Kidney glomerular epithelial cell (primary cell): ENCODE measurements around the gene SDR9C7.
"Not testable (repeated sequence)": the region's sequence is repeated elsewhere in the genome, so short reads cannot be mapped to it uniquely, and the experiment has no call there.

Experiments
- DNase-seq: peaks from one replicate; lab custom pipeline; 2025; lab: John Stamatoyannopoulos, UW

SDR9C7 gene

DNA sequence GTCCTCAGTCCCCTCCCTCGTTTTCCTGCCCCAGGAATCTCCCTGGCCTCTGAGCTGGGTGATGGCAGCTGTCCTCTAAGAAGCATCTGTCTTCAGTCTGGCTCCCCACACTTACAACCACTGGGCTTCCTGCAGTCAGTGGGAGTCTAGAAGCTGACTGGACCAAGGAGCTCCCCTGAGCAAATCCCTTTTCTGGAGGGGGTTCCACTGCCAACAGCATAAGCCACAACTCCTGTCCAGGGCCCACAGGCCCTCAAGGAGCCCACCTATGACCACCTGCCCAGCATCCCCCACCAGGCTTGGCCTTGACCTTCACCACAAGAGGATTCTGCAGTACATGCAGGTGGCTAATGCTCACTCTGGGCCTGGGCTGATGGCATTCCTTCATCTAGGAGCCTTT is 19.1 kb upstream of the SDR9C7 start:
- DNase-seq = no peak

DNA sequence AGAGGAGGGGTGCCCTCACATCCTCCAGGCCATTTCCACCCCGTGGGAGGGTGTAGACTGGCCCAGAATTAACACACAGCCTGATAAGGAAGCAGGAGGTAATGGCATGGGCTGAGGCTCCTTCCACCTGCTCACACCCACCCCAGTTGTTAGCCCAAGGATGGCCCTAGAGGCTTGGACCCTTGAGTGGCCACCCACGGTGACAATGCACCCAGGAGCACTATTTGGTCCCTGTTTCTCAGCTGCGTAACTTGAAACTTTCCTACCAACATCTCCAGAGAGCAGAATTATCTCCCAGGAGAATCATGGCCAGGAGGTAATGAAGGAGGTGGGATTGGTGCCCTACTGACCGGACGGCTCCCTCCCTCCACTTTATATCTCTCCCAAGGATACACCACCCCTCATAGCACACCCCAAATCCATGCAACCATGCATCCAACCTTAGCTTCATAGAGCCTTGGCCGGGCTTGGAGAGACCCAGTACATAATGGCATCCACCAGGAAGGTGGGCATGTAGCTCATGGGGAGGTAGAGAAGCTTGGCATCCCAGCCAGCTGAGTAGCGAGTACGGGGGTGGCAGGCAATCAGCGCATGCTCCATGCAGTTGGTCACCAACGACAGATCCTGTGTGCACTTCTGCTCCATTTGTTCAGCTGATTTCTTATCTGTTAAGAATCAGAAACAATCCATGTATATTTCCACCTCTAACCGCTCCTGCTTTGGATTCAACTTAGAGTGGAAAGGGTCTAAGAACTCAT is 17.6 kb upstream of the SDR9C7 start:
- no peak for DNase-seq

- no peak for DNase-seq
Observed at GRCh38 chr12:56948881-56949280, 14.7 kb upstream of the SDR9C7 start.

GRCh38 chr12:56948457-56948777 is 14.2 kb upstream of the SDR9C7 start:
- DNase-seq = no peak

DNA sequence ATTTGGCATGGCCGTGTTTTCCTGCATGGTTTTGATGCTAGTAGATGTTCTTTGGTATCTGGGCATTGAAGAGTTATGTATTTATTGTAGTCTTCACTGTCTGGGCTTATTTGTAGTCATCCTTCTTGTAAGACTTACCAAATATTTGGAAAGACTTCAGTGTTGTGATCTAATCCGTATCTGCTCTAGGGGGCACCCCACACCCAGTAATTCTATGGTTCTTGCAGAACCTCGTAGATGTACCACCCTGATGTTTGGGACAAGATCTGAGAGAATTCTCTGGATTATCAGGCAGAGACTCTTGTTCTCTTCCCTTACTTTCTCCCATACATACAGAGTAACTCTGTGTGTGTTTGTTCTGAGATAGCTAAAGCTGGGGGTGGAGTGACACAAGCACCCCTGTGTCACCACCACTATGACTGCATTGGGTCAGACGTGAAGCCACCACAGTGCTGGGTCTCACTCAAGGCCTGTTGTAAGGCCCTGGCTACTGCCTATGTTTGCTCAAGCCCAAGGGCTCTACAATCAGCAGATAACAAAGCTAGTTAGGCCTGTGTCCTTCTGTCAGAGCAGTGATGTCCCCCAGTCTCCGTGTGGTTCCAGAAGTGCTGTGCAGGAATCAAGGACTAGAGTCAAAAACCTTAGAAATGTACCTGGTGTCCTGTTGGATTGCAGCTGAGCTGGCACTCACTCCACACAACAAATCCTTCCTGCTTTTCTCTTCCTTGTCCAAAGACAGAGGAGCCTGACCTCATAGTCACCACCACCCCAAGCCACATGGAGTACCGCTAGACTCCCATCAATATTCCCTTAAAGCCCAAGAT is 13.6 kb upstream of the SDR9C7 start:
- no peak for DNase-seq

GRCh38 chr12:56943878-56944277 is 9.7 kb upstream of the SDR9C7 start:
- no peak for DNase-seq

GRCh38 chr12:56943374-56943773 is 9.2 kb upstream of the SDR9C7 start:
- DNase-seq = not testable (repeated sequence)

DNA sequence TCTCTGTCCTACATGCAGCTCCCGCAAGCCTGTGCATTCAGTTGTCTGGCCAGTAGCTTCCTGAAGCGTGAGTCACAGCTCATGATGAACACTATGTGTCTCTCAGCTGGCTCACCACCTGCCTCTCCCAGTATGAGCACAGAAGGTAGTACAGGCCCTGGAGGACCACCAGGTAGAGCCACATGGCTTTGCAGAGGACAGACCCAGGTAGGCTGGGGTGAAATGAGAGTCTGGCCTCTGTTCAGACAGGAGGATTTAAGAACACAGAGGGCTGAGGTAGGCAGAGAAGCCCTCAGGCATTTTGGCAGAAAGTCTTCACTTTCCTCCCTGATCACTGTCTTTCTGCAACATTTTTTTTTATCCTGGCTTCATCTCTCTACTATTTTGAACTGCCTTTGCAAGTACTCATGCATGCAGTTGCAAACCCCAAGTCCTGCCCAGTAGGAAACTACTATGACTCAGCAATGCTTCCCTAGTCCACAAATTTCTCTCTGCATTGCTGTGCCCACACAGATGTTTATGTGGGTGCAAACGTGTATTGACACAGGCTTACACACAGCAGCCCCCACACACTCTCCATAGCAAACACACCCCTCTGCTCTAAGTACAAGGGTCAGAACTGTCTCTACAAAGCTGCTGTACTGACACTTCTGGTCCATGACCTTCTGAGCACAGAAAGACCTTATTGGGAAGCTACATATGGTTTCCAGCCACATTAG is 7.2 kb upstream of the SDR9C7 start:
- peak; percentile 39 for DNase-seq

DNA sequence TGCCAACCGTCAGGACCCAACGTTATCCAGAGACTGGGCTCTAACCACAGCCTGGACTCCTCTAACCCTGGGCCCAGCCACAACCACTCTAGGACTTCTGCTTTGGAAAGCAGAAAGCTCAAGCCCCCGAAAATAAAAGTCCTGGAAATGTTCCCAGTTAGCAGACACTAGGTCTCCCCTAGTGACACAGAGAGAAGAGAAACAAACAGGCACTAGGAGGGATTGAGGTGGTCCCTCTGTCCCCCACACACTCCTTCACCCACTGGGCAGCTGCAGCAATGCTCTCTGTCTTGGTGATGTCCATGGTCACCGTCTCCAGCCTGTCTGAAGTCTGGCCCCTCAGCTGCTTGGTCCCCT is 6.7 kb upstream of the SDR9C7 start:
- not testable (repeated sequence) for DNase-seq

DNA sequence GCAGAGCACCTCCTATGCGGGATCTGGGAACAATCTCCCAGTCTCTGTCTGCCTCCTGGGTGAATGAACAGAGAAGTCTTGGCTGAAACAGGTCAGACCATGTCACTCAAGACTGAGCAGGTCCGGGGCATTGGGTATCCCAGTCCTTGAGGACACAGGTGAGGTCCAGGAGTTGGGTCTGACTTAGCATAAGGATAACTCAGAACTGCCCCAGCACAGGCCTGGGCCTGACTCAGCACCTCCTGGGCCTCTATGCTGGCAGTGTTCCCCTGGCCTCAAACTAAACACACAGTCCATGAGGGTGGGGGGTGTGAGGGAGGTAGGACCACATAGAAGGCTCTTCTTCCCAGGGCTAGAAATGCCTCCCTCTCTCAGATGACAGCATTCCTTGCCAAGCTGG is 1.5 kb upstream of the SDR9C7 start:
- DNase-seq = no peak

DNA sequence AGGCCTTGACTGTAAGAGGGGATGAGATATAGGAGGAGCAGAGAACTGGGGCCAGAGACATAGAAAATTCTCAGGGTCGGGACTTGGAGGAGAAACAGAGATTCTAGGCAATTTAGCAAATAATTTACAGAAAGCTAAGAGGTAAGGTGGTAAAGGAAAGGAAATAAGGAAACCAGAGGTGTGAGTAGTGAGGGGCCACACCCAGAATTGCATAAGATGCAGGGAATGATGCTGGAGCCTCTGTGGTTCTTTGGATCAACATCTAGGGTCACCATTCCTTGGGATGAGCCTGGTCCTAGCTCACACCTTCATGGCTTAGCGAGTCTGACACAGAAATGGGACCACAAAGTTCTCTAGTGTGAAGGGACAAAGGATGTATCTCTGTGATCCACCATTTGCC is 949 bp upstream of the SDR9C7 start:
- DNase-seq = no peak

GRCh38 chr12:56932867-56933266 is 1.3 kb downstream of the SDR9C7 start:
- DNase-seq = no peak

- no peak for DNase-seq
Observed at GRCh38 chr12:56932146-56932545, 2.1 kb downstream of the SDR9C7 start.

DNA sequence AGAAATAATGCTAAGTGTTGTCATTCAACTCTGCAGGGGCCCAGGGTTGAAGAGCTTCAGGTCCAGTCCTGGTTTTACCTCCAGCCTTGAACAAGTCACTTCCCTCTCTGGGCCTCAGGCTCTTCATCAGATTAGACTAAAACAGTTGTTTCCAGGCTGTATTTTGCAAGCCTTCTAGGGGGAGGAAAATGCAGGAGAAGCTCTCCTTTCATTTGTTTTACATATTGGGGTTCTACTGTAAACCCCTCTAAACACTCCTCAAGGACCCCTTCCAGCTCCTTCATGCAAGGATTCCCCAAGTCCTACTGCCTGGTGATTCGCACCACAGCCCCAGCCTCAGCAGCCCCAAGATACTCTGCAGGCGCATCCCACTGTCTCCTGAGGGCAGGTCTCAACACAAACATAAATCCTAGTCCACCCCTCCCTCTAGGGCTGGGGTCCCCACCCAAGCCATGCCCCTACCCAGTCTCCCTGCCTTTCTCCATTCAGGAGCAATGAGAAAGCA is 2.7 kb downstream of the SDR9C7 start:
- DNase-seq = peak; percentile 3

- DNase-seq = no peak
Observed at GRCh38 chr12:56930241-56930640, 4.0 kb downstream of the SDR9C7 start.

GRCh38 chr12:56929780-56930179 is 4.4 kb downstream of the SDR9C7 start:
- no peak for DNase-seq

DNA sequence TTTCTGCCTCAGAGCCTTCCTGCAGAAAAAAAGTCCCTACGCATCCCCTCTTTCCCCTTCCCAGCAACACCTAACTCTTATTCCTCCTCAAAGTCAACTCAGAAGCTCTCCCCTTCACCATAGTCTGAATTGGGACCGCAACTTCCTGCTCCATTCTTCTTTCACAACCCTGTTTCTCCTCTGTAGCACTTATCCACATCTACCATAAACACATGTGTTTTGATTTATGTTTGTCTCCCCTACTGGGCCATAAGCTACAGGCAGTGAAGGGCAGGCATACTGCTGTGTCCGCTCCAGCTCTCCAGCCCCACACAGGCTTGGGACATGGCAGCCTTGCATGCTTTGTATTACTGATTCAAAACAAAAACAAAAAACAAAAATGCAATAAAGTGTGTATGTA is 5.9 kb downstream of the SDR9C7 start:
- no peak for DNase-seq

- DNase-seq = no peak
Observed at GRCh38 chr12:56927281-56927680, 6.9 kb downstream of the SDR9C7 start.

- no peak for DNase-seq
Observed at GRCh38 chr12:56922031-56922430, 12.2 kb downstream of the SDR9C7 start.

- DNase-seq = no peak
Observed at GRCh38 chr12:56921346-56921745, 12.9 kb downstream of the SDR9C7 start.

GRCh38 chr12:56918139-56918538 is 16.1 kb downstream of the SDR9C7 start:
- DNase-seq = not testable (repeated sequence)

DNA sequence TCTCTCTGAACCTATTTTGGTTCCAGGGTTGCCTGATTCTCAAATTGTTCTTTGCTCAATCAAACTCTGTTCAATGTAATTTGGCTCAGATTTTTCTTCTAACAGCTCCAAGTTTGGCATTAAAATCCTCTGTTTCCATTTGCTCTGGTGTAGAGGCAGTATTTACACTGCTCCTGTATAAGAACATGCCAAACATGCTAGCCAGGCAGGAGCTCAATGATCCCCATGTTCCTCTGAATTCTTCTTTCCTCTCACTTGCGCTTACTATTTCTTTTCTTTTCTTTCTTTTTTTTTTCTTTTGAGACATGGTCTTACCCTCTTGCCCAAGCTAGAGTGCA is 17.2 kb downstream of the SDR9C7 start:
- no peak for DNase-seq
